ENCODE data around the gene CTSE. TPM values are rescaled to one million over a fixed set of nuclear protein-coding genes. Genes with fewer than 3 reads are reported as not detected.

Gene CTSE
- total and polyA plus RNA-seq, 9 donors, result 0.09 to 1.3 (median 0.37) TPM

DNA sequence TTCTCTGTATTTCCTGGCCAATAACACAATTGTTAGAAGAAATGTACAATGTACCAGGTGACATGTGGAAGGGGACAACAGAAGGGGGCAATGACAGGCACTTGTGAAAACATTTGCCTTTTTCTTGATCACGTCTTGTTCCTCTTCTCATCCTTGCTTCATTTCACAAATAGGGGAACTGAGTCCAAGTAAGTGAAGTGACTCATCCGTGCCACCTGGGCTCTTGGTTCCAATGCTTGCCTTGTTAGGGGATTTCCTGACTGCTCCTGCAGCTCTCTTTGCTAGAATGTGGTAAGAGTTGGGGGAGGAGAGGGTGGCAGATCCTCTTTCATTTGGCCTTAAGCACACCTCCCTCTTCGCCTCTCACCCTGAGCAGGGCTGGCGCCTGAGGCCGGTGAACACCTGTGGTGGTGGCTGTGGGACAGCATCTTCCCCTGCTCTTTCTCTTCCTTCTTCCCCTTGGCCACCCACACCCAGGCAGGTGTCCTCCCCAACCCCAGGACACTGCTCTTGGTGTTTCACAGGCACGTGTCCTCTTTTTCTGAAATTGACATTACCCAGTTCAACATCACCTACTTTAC, 27.1 kb upstream of the CTSE start:
- Histone ChIP-seq H3K27ac (ENCODE audit: low read length) (no peak overlapping the region), H3K4me1 (ENCODE audit: control insufficient read depth, insufficient read depth, low read length) (no peaks in the 10 kb centered on the region)
- 75% methylated on average over 2 of the region's 6 CpGs for WGBS (ENCODE audit: insufficient coverage)

DNA sequence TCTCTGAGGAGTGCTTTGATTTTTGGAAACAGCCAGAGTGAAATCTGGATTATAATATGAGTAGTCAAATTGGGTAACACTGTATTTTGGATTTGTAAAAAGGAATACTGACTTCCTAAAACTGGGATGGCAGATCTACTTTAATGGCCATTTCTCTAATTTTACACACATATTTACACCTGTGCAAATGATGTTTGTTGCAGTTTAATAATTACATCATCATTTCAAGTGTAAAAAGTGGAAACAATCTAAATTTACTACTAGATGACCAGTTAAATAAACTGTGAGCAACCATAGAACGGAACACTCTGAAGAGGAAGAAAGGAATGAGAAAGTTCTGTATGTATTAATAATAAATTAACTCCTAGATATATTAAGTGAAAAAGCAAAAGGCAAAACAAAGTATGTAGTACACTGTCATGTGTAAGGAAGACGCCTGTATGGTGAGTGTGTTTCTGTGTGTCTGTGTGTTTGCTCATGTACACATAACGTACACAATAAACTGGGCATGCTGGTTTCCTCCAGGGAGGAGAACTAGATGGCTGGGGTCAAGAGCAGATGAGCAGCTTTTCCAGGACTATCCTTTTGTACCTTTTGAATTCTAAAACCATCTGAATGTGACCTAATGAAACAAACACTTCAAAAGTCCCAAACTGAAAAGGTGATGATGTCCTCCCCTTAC, 26.4 kb upstream of the CTSE start:
- no peak overlapping the region for H3K27ac ChIP-seq (ENCODE audit: low read length)
- WGBS (ENCODE audit: insufficient coverage), result no CpG with 5 or more reads among the region's 3 CpGs
- peaks cover 3% of the 10 kb centered on the region for H3K27me3 ChIP-seq (ENCODE audit: control insufficient read depth, insufficient read depth, low read length)
- H3K36me3 ChIP-seq (ENCODE audit: control insufficient read depth, insufficient read depth, low read length), result no peaks in the 10 kb centered on the region
- H3K4me1 ChIP-seq (ENCODE audit: control insufficient read depth, insufficient read depth, low read length), result no peaks in the 10 kb centered on the region
- H3K4me3 ChIP-seq (ENCODE audit: low read length), result no peak overlapping the region
- no peaks in the 10 kb centered on the region for H3K9me3 ChIP-seq (replicated peaks; ENCODE audit: control insufficient read depth, low read depth, low read length)
- DNase-seq, result no peak

More for the DNA sequence above, 27.1 kb upstream of the CTSE start:
- Histone ChIP-seq H3K4me3 (ENCODE audit: low read length) (no peak overlapping the region), H3K27me3 (ENCODE audit: control insufficient read depth, insufficient read depth, low read length) (peaks cover 3% of the 10 kb centered on the region), H3K36me3 (ENCODE audit: control insufficient read depth, insufficient read depth, low read length) (no peaks in the 10 kb centered on the region), H3K9me3 (replicated peaks; ENCODE audit: control insufficient read depth, low read depth, low read length) (no peaks in the 10 kb centered on the region)
- peak; percentile 33 for DNase-seq

GRCh38 chr1:206049293-206049692, 25.6 kb upstream of the CTSE start:
- no peak overlapping the region for H3K4me3 ChIP-seq (ENCODE audit: low read length)
- H3K4me1 ChIP-seq (ENCODE audit: control insufficient read depth, insufficient read depth, low read length), result no peaks in the 10 kb centered on the region
- H3K27me3 ChIP-seq (ENCODE audit: control insufficient read depth, insufficient read depth, low read length), result peaks cover 3% of the 10 kb centered on the region
- H3K9me3 ChIP-seq (replicated peaks; ENCODE audit: control insufficient read depth, low read depth, low read length), result no peaks in the 10 kb centered on the region
- H3K36me3 ChIP-seq (ENCODE audit: control insufficient read depth, insufficient read depth, low read length), result no peaks in the 10 kb centered on the region
- no peak overlapping the region for H3K27ac ChIP-seq (ENCODE audit: low read length)
- DNase-seq, result no peak

GRCh38 chr1:206048582-206048981, 24.9 kb upstream of the CTSE start:
- Histone ChIP-seq H3K9me3 (replicated peaks; ENCODE audit: control insufficient read depth, low read depth, low read length) (no peaks in the 10 kb centered on the region), H3K4me3 (ENCODE audit: low read length) (no peak overlapping the region), H3K27me3 (ENCODE audit: control insufficient read depth, insufficient read depth, low read length) (peaks cover 3% of the 10 kb centered on the region), H3K36me3 (ENCODE audit: control insufficient read depth, insufficient read depth, low read length) (no peaks in the 10 kb centered on the region), H3K27ac (ENCODE audit: low read length) (no peak overlapping the region), H3K4me1 (ENCODE audit: control insufficient read depth, insufficient read depth, low read length) (no peaks in the 10 kb centered on the region)
- 62% methylated on average over 6 of the region's 6 CpGs for WGBS (ENCODE audit: insufficient coverage)
- DNase-seq, result no peak

DNA sequence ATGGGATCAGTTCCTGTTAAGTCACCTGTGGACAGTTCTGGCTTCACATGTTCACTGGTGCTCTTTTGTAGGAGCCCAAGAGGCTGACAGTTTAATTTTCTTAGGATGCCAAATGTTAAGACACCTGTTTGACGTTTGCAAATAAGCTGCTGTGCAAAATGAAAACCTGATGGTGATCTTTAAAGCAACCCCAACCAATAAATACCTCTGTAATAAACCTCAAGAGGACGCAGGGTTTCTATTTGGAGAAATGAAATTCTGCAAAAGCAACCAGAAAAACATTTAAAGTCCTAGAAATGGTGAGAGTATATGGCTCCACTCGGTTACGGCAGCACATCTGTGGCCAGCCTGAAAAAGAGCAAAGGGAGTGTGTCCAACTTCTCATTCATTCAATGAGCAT, 23.6 kb upstream of the CTSE start:
- no peaks in the 10 kb centered on the region for H3K4me1 ChIP-seq (ENCODE audit: control insufficient read depth, insufficient read depth, low read length)
- H3K27ac ChIP-seq (ENCODE audit: low read length), result no peak overlapping the region
- no peak overlapping the region for H3K4me3 ChIP-seq (ENCODE audit: low read length)
- no peaks in the 10 kb centered on the region for H3K9me3 ChIP-seq (replicated peaks; ENCODE audit: control insufficient read depth, low read depth, low read length)
- WGBS (ENCODE audit: insufficient coverage), result 26% methylated on average over 2 of the region's 4 CpGs
- DNase-seq, result no peak
- no peaks in the 10 kb centered on the region for H3K36me3 ChIP-seq (ENCODE audit: control insufficient read depth, insufficient read depth, low read length)
- peaks cover 3% of the 10 kb centered on the region for H3K27me3 ChIP-seq (ENCODE audit: control insufficient read depth, insufficient read depth, low read length)

DNA sequence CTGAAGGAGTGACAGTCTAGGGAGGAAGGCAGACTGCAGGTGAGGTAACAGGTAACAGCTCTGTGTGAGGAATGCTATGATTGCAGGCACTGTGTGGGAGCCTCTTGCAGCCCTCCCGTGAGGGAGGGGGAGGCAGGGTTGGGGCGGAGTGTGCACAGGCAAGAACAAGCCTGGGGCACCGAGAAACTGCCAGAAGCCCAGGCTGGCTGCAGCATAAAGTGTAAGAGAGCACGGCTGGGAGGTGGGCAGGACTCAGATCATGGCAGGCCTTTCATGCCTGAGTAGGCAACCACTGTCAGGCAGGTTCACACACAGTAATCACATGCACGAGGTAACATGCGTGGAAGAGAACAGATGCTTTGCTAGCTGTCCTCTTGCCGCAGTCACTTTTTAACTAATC, 17.9 kb upstream of the CTSE start:
- Histone ChIP-seq H3K4me1 (ENCODE audit: control insufficient read depth, insufficient read depth, low read length) (peaks cover 5% of the 10 kb centered on the region), H3K27me3 (ENCODE audit: control insufficient read depth, insufficient read depth, low read length) (peaks cover 11% of the 10 kb centered on the region), H3K27ac (ENCODE audit: low read length) (no peak overlapping the region), H3K4me3 (ENCODE audit: low read length) (no peak overlapping the region), H3K36me3 (ENCODE audit: control insufficient read depth, insufficient read depth, low read length) (no peaks in the 10 kb centered on the region), H3K9me3 (replicated peaks; ENCODE audit: control insufficient read depth, low read depth, low read length) (no peaks in the 10 kb centered on the region)
- WGBS (ENCODE audit: insufficient coverage), result 6% methylated on average over 3 of the region's 7 CpGs
- no peak for DNase-seq

DNA sequence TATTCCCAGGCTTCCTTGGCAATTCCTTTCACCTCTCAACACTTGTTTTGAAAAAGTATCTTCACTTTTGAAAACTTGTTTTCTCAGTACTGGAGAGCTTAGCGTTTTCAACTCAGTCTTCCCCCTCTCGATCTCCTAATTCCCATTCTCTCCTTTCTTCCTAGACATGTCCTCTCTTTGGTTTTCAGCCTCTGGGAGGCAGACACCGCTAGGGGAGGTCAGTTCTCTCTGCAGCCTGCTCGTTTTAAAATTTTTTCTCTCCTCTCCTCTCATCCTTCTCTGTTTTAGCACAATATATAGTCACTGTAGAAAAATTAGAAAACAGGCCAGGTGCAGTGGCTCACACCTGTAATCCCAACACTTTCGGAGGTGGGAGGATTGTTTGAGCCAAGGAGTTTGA, 16.6 kb upstream of the CTSE start:
- Histone ChIP-seq H3K36me3 (ENCODE audit: control insufficient read depth, insufficient read depth, low read length) (no peaks in the 10 kb centered on the region), H3K4me1 (ENCODE audit: control insufficient read depth, insufficient read depth, low read length) (peaks cover 5% of the 10 kb centered on the region), H3K4me3 (ENCODE audit: low read length) (no peak overlapping the region), H3K27me3 (ENCODE audit: control insufficient read depth, insufficient read depth, low read length) (peaks cover 11% of the 10 kb centered on the region), H3K9me3 (replicated peaks; ENCODE audit: control insufficient read depth, low read depth, low read length) (no peaks in the 10 kb centered on the region), H3K27ac (ENCODE audit: low read length) (no peak overlapping the region)
- DNase-seq, result no peak
- whole genome bisulfite sequencing (ENCODE audit: insufficient coverage), result 20% methylated on average over 2 of the region's 5 CpGs

DNA sequence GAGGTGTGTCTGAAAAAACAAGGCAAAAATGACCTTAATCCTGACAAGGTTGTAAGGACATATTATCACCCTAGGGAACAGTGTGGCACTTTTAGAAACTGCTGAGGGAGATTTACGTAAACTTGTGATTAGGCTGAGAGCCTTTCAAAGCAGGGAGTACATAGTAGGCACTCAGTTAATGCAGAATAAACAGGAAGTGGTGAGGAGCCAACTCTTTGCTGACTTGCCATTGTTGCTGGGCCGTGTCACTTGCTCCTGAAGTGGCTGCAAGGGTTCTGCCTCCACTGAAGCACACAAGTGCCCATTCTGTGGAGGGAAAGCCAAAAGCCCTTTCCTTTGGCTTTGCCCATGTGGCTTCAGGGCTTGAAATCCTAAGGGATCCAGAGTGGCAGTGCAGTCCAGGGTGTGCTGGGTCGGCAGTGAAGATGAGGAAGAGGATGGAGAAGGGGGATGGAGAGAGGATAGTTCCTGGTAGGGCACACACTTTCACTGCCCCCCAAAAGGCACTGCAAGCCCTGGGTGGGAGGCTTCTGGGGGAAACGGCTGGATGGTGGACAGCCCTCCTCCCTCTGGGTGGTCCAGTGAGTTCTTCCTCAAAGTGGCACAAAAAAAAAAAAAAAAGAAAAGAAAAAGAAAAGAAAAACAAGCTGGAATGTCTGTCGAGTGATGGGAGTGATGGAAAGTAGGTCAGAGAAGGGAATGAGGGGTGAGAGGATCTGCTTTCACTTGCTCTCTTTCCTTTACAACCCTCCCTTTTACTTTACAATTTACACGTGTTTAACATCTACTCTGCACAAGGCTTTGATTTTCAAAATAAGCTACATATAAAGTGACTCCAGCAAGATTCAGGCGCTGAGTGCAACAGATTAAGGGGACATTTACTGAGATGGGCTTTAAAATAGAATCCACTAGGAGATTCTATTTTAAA, 15.6 kb upstream of the CTSE start:
- Histone ChIP-seq H3K4me3 (ENCODE audit: low read length) (no peak overlapping the region), H3K27ac (ENCODE audit: low read length) (no peak overlapping the region), H3K27me3 (ENCODE audit: control insufficient read depth, insufficient read depth, low read length) (peaks cover 15% of the 10 kb centered on the region), H3K36me3 (ENCODE audit: control insufficient read depth, insufficient read depth, low read length) (no peaks in the 10 kb centered on the region), H3K4me1 (ENCODE audit: control insufficient read depth, insufficient read depth, low read length) (peaks cover 5% of the 10 kb centered on the region), H3K9me3 (replicated peaks; ENCODE audit: control insufficient read depth, low read depth, low read length) (no peaks in the 10 kb centered on the region)
- 52% methylated on average over 2 of the region's 7 CpGs for WGBS (ENCODE audit: insufficient coverage)
- DNase-seq, result no peak

DNA sequence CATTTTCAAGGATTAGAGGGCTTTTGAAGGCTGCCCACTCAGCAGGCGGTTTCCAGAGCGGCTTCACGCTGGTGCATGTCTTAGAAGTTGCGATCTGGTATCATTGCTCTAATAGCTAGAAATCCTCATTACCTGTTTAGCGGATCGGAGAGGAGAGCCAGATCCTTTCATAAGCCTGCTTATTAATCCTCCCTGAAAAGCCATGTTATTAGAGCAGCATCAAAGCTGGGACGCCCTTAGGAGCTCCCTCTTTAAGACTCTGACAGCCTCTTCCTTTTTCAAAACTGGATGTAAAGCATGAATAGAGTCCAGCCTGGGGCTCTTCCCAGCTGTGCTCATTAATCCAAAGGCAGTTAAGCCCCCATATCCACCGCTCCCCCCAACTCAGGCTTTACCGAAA, 13.9 kb upstream of the CTSE start:
- H3K4me3 ChIP-seq (ENCODE audit: low read length), result no peak overlapping the region
- WGBS (ENCODE audit: insufficient coverage), result 70% methylated on average over 7 of the region's 9 CpGs
- H3K27ac ChIP-seq (ENCODE audit: low read length), result no peak overlapping the region
- H3K4me1 ChIP-seq (ENCODE audit: control insufficient read depth, insufficient read depth, low read length), result peaks cover 5% of the 10 kb centered on the region
- DNase-seq, result no peak
- peaks cover 3% of the 10 kb centered on the region for H3K9me3 ChIP-seq (replicated peaks; ENCODE audit: control insufficient read depth, low read depth, low read length)
- peaks cover 15% of the 10 kb centered on the region for H3K27me3 ChIP-seq (ENCODE audit: control insufficient read depth, insufficient read depth, low read length)
- no peaks in the 10 kb centered on the region for H3K36me3 ChIP-seq (ENCODE audit: control insufficient read depth, insufficient read depth, low read length)
